CD4-positive, alpha-beta T cell treated with Interferon gamma for 1 hour (primary cell): ENCODE measurements around the gene UGT1A1.

Experiments used
- DNase-seq: peaks from one replicate; pipeline ENCODE4 v3.0.0-alpha.2; 2020

UGT1A1 gene

DNA sequence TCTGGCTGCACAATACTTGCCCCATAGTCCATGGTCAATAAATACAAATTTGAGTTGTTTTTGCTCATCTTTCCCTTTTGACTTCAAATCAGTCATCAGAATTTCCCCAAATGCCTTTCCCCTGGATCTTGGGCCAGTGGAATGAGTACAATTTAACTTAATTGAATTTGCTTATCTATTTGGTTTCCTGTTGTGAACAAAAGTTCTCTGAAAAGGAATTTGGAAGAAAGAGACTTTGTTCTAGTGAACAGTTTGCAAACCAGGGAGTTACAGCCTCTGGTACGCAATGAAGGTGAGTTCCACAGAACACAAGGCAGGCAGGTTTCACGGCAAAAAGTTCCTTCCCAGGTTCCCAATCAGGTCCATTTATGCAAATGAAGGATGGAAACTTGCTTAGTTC lies 1.2 kb upstream of the UGT1A1 start:
- no peak for DNase-seq

DNA sequence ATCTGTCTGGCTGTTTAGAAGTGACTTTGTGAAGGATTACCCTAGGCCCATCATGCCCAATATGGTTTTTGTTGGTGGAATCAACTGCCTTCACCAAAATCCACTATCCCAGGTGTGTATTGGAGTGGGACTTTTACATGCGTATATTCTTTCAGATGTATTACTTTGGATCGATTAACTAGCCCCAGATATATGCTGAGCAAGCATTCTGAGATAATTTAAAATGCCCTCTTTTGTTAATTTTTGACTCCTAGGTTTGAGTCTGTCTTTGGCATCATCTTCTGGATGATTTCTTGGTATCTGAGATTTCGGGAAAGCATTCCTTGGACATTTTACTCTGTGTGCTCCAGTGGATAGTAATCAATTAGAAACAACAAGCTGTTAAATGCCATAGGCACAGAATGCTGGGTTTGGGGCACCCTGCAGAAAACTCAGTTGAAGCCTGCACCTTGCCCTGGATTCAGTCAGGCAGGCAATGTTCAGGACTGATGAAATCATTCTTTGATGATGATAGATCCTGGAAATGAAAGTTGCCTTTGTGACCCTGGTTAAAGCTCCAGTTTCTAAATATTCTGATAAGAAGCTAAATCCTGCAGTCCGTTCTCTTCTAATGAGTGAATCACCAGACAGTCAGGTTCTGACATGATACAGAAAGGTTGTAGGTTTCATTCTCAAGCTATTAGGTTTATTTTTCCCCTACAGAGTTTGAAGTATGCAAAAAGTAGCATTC lies 1.1 kb downstream of the UGT1A1 start:
- DNase-seq = no peak

DNA sequence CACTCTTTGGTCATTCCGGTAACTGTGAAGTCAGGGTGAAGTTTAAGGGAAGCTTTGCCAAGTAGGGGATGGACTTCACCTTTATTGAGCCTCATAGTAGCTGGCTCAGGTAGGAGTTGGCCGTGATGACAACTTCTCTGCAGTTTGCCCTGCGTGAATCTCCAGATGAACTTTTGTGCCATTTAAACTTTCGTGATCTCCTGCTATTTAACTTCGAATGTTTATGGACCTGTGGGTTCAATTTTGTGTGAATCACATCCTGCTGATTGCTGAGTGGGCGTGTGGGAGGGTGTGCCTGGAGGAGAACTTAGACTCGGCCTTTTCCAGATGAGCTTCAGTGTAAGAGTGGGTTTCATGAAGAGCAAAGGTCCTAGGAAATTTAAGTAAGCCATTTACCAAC lies 4.2 kb downstream of the UGT1A1 start:
- no peak for DNase-seq

DNA sequence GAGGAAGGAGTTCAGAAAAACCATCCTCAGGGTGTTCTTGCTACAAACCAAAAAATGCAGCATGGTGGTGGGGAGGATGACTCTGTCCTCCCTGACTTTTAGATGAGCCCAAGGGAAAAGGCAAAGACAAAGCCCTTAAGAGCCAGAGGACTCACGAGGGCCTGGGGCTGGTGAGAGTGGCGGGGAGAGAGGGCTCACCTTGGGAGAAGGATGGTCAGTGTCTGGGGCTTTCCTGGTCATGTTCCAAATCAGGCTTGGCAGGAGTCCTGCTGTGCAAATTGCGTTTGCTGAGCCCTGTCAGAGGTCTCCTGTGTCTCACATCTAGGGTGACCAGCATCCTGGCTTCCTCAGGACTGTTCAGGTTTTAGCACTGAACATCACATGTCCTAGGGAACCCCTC lies 4.7 kb downstream of the UGT1A1 start:
- DNase-seq = no peak

DNA sequence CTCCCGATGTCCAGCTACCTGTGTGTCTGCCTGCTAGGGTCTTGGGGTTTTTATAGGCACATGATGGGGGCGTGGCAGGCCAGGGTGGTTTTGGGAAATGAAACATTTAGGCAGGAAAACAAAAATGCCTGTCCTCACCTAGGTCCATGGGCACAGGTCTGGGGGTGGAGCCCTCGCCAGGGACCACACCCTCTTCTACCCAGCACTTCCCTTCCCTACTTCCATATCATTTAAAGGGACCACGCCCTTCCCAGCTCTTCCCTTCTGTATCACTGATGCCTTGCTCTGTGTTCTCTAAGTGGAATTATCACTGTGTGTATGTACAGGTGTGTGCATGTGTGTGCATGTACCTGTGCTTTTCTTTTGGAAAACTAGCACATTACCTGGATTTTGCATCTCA lies 6.3 kb downstream of the UGT1A1 start:
- DNase-seq = no peak

DNA sequence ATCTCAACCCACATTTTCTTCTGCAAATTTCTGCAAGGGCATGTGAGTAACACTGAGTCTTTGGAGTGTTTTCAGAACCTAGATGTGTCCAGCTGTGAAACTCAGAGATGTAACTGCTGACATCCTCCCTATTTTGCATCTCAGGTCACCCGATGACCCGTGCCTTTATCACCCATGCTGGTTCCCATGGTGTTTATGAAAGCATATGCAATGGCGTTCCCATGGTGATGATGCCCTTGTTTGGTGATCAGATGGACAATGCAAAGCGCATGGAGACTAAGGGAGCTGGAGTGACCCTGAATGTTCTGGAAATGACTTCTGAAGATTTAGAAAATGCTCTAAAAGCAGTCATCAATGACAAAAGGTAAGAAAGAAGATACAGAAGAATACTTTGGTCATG lies 8.0 kb downstream of the UGT1A1 start:
- DNase-seq = no peak

DNA sequence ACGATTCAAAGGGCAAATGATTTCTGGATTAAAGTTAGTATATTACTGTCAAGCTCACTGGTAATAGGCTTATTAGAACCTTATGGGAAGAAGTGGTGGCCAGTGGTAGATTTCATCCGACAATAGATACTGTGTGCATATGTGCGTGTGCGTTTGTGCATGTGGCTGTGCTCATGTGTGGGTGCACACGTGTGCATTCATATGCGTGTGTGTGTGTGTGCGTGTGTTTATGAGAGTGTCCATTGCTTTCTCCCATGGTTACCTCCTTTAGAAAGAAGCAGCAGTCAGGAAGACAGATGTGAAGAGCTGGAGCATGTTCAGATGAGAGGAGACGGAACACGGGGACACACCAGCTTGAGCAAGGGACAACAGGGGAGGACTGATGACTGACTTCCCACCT lies 9.2 kb downstream of the UGT1A1 start:
- no peak for DNase-seq

DNA sequence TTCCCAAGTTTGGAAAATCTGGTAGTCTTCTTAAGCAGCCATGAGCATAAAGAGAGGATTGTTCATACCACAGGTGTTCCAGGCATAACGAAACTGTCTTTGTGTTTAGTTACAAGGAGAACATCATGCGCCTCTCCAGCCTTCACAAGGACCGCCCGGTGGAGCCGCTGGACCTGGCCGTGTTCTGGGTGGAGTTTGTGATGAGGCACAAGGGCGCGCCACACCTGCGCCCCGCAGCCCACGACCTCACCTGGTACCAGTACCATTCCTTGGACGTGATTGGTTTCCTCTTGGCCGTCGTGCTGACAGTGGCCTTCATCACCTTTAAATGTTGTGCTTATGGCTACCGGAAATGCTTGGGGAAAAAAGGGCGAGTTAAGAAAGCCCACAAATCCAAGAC lies 12.1 kb downstream of the UGT1A1 start:
- no peak for DNase-seq

DNA sequence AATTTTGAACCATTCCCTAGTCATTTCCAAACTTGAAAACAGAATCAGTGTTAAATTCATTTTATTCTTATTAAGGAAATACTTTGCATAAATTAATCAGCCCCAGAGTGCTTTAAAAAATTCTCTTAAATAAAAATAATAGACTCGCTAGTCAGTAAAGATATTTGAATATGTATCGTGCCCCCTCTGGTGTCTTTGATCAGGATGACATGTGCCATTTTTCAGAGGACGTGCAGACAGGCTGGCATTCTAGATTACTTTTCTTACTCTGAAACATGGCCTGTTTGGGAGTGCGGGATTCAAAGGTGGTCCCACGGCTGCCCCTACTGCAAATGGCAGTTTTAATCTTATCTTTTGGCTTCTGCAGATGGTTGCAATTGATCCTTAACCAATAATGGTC lies 12.5 kb downstream of the UGT1A1 start:
- no peak for DNase-seq

DNA sequence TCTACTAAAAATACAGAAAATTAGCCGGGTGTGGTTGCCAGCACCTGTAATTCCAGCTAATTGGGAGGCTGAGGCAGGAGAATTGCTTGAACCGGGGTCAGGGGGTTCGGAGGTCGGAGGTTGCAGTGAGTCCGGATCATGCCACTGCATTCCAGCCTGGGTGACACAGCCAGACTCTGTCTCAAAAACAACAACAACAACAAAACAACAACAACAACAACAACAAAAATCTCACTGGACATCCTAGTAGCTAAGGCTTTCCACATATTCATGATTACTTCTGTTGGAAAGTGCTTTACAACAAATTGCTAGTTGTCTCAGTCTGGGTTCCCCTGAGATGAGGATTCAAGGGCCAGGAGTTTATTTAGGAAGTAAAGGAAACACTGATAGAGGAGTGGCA lies 13.8 kb downstream of the UGT1A1 start:
- no peak for DNase-seq

DNA sequence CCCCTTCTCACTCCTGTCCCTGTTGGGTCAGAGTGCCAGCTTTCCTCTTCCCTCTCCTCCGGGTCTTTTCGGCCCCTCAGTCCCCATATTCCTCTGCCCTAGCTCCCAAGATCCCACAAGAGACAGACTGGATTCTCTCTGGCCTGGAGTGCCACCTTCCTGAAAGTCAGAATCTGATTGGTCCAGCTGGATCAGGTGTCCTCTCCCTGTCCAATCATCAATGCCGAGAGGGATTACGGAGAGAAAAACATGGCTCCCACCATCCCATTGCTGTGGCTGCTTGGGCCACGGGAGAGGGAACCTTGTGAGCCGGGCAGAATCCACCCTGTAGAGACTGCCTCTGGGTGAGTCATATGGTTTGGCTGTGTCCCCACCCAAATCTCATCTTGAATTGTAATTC lies 15.3 kb downstream of the UGT1A1 start:
- no peak for DNase-seq

DNA sequence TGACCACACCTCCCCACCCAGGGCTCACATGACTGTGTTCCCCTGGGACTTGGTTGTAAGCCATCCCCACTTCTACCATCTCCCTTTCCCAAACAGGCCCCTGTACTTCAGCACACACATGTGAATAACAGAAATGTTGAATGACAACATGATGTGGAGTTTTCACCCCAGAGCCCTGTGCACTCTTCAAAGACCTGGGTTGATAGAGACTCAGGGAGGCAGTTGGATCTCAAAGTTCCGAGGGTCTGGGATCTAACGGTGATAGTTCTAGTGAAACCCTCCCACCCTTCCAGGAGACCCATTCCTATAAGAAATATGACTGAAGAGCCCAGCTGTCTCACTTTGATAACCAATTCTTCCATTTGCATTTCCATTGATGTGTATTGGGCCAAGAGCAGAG lies 18.0 kb downstream of the UGT1A1 start, which contains the start of gene MROH2A:
MROH2A (plus strand) TSS at position 301 of the 400 bp plus-strand sequence. CDS start 1,029 bp downstream, outside the sequence.
- no peak for DNase-seq

DNA sequence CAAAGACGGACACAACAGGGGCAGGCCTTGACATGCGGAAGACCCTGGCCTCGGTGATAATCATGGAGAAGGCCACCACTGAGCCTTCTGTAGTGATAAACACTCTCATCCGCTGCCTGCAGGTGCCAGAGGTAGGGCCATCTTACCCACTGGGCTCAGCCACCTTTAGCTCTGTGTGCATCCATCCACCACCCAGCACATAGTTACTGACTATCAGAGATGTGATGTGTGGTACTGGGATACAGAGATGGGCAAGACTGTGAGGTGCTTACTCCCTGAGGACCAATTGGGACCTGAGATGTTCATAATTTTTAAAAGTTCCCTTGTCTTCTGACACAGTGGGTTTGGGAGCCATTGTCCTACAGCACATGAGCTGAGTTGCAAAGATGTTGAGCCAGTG lies 19.7 kb downstream of the UGT1A1 start:
- no peak for DNase-seq

DNA sequence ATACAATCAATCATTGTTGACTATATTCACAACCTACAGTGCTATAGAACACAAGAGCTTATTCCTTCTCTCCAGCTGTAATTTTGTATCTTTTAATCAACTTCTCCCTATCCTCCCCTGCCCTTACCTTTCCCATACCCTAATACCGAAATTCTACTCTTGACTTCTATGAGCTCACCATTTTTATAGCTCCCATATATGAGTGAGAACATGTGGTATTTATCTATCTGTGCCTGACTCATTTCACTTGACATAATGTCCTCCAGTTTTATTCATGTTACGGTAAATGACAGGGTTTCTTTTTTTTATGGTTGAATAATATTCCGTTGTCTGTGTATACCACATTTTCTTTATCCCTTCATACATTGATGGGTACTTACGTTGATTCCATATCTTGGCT lies 20.7 kb downstream of the UGT1A1 start:
- no peak for DNase-seq

DNA sequence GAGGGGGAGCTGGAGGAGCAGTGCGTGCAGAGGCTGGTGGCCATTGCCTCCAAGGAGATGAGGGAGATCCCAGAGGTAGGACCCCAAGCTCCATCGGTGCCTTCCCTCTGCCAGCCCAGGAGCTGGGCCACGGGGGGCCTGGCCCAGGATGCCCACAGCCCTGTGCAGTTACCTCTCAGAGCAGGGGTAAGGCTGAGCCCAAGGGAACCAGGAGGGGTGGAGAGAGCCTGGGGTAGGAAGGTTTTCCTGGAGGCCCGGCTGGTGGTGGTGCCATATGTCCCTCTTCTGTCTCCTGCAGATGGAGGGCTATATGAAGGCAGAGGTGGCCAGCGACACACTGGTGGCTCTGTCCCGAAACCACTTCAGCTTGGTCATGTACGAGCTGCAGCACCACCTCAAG lies 29.5 kb downstream of the UGT1A1 start:
- DNase-seq = no peak

DNA sequence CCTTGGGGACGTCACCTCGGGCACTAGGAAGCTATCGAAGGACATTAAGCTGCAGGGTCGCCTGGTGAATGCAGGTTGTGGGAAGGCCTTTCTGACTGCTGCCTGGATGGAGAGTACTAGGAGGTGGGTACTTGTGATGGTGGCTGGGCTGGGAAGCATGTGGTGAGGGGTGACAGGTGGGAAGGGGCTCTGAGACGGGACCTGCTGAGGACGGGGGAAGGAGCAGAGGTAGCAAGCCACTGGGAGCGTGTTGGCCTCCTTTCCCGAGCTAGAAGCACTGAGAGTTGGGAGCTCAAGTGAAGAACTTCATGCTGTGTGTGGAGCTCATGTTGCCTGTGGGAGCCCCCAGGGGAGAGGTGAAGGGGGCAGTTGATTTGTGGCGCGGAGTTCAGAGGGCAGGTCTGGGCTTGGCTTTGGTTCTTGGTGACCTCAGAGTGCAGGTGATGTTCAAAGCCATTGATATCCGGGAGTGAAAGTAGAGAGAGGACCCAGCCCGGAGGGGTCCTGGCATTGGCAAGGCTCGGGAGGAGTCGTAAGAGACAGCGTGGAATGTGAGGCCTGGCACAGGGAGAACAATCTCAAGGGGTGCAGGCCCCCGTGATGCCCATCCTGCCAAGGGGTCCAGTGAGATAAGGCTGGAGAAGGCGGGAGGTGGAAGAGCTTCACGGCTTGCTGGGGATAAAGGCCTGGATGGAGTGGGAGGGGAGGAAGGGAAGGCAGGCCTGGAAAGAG lies 31.2 kb downstream of the UGT1A1 start:
- DNase-seq = no peak

DNA sequence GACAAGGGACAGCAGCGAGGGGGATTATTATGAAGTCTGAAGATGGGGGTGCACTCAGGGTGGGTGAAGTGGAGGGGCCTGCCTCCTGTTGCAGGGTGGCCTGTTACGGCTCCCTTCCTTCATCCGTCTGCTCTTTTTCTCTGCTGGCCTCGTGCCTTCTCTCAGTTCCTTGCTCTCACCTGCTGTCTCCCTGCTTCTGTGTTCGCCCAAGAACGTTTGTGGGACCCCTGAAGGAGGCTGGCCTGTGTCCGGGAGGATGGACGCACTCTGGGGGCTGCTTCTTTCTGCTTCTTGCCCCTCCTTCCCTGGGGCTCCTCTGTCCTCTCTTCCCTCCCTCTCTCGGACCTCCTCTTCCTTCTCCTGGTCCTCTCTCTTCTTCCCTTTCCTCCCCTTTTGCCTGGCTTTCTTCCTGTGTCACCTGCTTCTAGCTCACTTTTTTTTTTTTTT lies 31.8 kb downstream of the UGT1A1 start:
- no peak for DNase-seq

DNA sequence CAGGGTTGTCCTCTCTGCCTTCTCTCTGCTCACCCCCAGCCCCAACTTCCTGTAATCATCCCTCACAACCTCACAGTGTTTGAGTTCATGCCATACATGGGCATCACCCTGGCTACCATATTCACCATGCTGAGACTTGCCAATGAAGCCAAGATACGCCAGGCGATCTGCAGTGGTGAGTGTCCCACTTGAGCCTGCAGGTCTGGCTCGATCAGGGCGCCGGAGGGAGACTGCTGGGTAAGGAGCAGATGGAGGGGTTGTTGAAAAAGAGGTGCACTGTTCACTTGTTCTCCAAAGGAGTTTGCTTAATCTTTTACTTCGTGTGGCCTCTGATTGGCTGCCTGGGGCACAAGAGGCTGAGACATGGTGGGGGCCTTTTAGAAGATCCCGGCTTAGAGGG lies 32.6 kb downstream of the UGT1A1 start:
- DNase-seq = no peak

DNA sequence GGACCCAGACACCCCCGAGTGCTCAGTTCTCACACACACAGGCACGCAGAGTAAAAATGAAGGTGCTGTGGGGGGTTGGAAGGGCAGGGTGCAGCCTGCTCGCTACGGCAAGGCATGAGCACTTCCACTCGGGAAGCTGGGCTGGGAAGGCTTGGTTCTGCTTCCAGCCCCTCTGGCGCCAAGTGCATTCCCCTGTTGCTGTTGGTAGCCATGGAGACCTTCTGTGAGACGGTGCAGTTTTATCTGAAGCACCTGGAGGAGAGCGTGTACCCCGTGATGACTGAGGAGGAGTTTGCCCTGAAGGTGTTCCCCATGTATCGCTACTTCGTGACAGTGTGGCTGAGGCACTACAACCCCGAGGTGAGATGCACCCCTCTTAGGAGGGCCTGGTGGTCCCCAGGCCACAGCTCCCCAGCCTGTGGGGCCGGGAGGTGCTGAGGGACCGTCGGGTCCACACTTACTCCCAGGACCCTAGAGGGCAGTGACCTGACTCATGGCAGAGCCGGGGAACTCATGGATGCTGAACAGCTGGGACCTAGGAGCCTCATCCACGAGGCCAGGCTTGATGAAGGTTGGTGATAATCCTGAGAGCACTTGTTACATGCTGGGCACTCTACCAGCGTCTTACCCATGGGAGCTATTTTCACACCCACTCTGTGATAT lies 33.5 kb downstream of the UGT1A1 start:
- DNase-seq = no peak

DNA sequence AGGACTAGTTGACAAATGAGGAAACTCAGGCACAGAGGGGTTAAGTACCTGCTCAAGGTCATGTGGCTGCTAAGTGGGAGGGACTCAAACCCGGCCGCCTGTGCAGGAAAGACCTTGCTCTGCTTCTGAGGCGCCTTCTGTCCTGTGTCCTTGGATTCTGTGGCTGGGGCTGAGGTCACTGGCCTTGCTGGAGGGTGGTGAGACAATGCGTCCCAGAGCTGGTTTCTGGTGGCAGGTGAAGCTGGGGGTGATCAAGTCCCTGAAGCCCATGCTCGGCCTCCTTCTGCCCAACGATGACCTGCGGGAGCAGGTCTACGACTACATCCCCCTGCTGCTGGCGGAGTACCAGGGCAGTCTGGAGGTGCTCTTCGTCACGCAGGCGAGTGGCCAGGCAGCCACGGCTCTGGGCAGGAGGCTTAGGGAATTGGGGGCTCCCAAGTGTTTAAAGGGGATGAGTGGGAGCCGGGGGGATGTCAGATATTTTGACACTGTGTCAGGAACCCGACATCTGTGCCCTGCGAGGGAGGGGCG lies 34.1 kb downstream of the UGT1A1 start:
- DNase-seq = no peak

DNA sequence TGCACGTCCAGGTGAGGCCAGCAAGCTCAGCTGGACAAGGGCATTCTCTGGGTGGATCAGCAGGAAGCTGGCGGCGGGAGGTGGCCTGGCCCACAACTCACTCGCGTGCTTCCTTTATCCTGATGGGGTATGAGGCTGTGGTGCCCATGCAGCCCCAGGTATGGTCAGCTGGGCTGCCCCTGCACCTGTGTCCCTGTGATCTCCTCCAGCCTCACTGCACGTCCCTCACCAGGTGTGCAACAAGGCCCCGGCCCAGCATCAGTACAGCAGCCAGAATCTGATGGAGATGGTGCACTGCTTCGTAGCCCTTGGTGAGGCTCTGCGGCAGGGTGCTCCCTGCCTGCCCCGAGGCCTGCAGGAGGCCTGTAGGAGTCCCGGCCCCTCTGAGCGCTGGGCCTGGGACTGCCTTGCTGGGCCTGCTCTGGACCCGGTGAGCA lies 35.7 kb downstream of the UGT1A1 start:
- no peak for DNase-seq

DNA sequence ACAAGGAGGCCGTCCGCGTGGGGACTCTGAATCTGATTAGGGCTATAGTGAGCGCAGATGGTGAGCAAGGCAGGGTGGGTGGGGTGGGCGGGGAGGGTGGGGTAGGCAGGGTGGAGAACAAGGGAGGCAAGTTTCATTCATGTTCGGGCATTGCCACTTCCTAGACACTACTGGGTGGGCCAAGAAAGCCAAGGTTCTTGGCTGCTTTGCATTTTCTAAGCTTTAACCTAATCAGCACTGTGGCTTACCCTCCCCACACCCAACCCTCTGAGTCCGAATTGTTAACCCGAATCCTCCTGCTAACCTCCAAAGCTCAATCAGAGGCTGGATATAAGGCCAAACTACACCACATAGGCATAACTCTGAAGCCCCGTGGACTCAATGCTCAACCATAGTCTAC lies 36.2 kb downstream of the UGT1A1 start:
- DNase-seq = no peak

DNA sequence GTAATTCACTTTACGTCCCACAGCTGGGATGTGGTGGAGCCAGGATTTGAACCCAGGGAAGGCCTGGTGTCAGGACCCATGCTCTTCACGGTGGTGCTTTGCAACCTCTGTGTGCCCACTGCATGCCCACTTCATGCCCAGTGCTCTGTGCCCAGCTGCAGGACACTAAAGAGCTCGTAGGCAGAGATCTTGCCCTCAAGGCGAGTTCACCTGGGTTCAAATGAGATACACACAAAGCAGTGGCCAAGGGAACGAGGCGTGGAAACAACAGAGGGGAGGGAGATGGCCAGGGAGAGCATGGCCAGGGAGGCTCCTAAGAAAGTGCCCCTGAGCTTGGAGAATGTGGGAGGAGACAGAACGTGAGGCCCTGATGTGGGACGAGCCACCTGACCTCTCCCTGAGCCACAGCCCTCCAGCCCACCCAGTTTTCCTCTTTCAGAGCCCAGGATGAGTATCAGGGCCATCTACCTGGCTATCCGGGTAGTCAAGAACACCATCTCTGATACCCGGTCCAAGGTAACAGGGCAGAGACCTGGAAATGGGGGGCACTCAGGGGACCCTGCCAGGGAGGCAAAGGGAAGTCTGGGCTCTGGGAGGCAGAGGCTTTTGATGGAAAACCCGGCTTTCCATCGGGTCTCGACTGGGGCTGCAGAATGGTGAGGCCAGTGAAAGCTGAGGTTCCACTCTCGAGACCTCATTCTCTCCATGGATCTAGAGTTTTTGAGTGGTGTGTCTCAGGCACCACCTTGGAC lies 38.4 kb downstream of the UGT1A1 start:
- no peak for DNase-seq
